Activated CD8-positive, alpha-beta T cell treated with anti-CD3 and anti-CD28 coated beads for 36 hours (primary cell): ENCODE data around the gene GALNT1. TPM values are rescaled to one million over a fixed set of nuclear protein-coding genes. Genes with fewer than 3 reads are reported as not detected.

Source experiments
- ATAC-seq: fragments of 200-7000 bp; cut with Tn5 transposase; one replicate; pipeline ENCODE4 v1.10.0; 2021; ENCODE audit warnings: mild to moderate bottlenecking, moderate library complexity
- CTCF ChIA-PET: fragments of 350-600 bp; sonication (Branson Sonifier 250); formaldehyde crosslinking; loops from one replicate; lab custom pipeline; 2021; ENCODE audit warnings: antibody characterized with exemption; lab: Charles Lee
- POLR2A ChIA-PET: fragments of 350-600 bp; sonication (Branson Sonifier 250); formaldehyde crosslinking; loops from one replicate; lab custom pipeline; 2021; ENCODE audit warnings: antibody characterized with exemption; lab: Charles Lee
- DNase-seq: peaks from one replicate; pipeline ENCODE4 v3.0.0-alpha.2; 2020
- H3K27ac Mint-ChIP-seq: one replicate; pipeline ENCODE4 v1.8.0; 2021; ENCODE audit warnings: mild to moderate bottlenecking, mixed read lengths
- H3K27me3 Mint-ChIP-seq: one replicate; pipeline ENCODE4 v1.8.0; 2021; ENCODE audit warnings: mixed read lengths
- H3K36me3 Mint-ChIP-seq: one replicate; pipeline ENCODE4 v1.8.0; 2021; ENCODE audit warnings: low read depth, mixed read lengths
- H3K4me1 Mint-ChIP-seq: one replicate; pipeline ENCODE4 v1.8.0; 2021; ENCODE audit warnings: low read depth, mixed read lengths
- H3K4me3 Mint-ChIP-seq: one replicate; pipeline ENCODE4 v1.8.0; 2021; ENCODE audit warnings: mild to moderate bottlenecking, moderate library complexity, mixed read lengths
- H3K9me3 Mint-ChIP-seq: one replicate; pipeline ENCODE4 v1.8.0; 2021; ENCODE audit warnings: mixed read lengths
- CTCF ChIP-seq: fragments of 200-600 bp; IDR thresholded peaks from one replicate; pipeline ENCODE4 v1.8.0; 2022; ENCODE audit warnings: antibody characterized with exemption, mild to moderate bottlenecking
- intact Hi-C: fragments of 100-400 bp; cut with micrococcal nuclease; formaldehyde crosslinking; loops from one replicate; pipeline ENCODE4 v1.10.0; 2022
- total RNA-seq, 2 experiments: library from RNA; stranded (reverse); gene quantifications; one replicate each; pipeline ENCODE4 v1.2.3, GENCODE V29; 2021

Gene GALNT1
- total RNA-seq, 2 experiments from 2014 or later = 38.2 to 38.8 TPM

GRCh38 chr18:35732636-35733035 is 151.1 kb downstream of the GALNT1 start:
- ATAC-seq (no peak), DNase-seq (no peak)
- H3K27ac Mint-ChIP-seq = no peak overlapping the region
- no peaks in the 10 kb centered on the region for H3K27me3 Mint-ChIP-seq
- no peak overlapping the region for H3K4me3 Mint-ChIP-seq
- H3K9me3 Mint-ChIP-seq = peaks cover 4% of the 10 kb centered on the region
- ChIA-PET CTCF (interaction anchor here (0.7 to 2.1 kb wide), 2 partner anchors 24 to 219 kb away, joined by 3 to 7 read pairs; no protein-coding TSS in a partner anchor), POLR2A (no interaction called here)
- H3K36me3 Mint-ChIP-seq = no peaks in the 10 kb centered on the region
- no peaks in the 10 kb centered on the region for H3K4me1 Mint-ChIP-seq
- TF ChIP-seq CTCF = no peak
- intact Hi-C loops = no loop called here

GRCh38 chr18:35733408-35733807 is 151.9 kb downstream of the GALNT1 start:
- H3K36me3 Mint-ChIP-seq = no peaks in the 10 kb centered on the region
- no peak overlapping the region for H3K27ac Mint-ChIP-seq
- H3K4me3 Mint-ChIP-seq = no peak overlapping the region
- ChIA-PET POLR2A (no interaction called here), CTCF (interaction anchor here (0.7 to 2.1 kb wide), 2 partner anchors 23 to 218 kb away, joined by 3 to 7 read pairs; no protein-coding TSS in a partner anchor)
- H3K9me3 Mint-ChIP-seq = peaks cover 5% of the 10 kb centered on the region
- no peaks in the 10 kb centered on the region for H3K4me1 Mint-ChIP-seq
- intact Hi-C loops = no loop called here
- DNase-seq (no peak), ATAC-seq (no peak)
- peaks cover 3% of the 10 kb centered on the region for H3K27me3 Mint-ChIP-seq
- no peak for TF ChIP-seq CTCF

DNA sequence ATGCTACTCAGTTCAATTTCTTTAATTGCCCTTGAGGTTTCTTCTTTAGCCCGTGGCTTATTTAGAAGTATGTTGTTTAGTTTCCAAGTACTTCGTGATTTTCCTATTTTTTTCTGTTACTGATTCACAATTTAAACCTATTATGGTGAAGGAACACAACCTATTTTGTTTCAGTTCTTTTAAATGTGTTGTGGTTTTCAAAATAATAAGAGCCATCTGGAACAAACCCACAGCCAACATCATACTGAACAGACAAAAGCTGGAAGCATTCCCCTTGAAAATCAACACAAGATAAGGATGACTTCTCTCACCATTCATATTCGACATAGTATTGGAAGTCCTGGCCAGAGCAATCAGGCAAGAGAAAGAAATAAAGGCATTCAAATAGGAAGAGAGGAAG is 155.2 kb downstream of the GALNT1 start:
- CTCF ChIA-PET = no interaction called here
- intact Hi-C loops = no loop called here
- Mint-ChIP-seq H3K4me1 (no peaks in the 10 kb centered on the region), H3K9me3 (peaks cover 3% of the 10 kb centered on the region), H3K36me3 (no peaks in the 10 kb centered on the region), H3K27ac (no peak overlapping the region), H3K27me3 (peaks cover 6% of the 10 kb centered on the region), H3K4me3 (no peak overlapping the region)
- TF ChIP-seq CTCF = no peak
- POLR2A ChIA-PET = no interaction called here
- no peak for DNase-seq
- no peak for ATAC-seq

- intact Hi-C loops = no loop called here
- Mint-ChIP-seq H3K27me3 (peaks cover 11% of the 10 kb centered on the region), H3K4me3 (no peak overlapping the region), H3K36me3 (no peaks in the 10 kb centered on the region), H3K9me3 (peaks cover 3% of the 10 kb centered on the region), H3K27ac (no peak overlapping the region), H3K4me1 (no peaks in the 10 kb centered on the region)
- no peak for TF ChIP-seq CTCF
- ATAC-seq (no peak), DNase-seq (no peak)
- POLR2A ChIA-PET = no interaction called here
- CTCF ChIA-PET = interaction anchor here (1.5 kb wide), 1 partner anchor 17 kb away, joined by 3 read pairs; no protein-coding TSS in a partner anchor
Observed at GRCh38 chr18:35739778-35740177, 158.2 kb downstream of the GALNT1 start.

- Mint-ChIP-seq H3K36me3 (no peaks in the 10 kb centered on the region), H3K27me3 (peaks cover 11% of the 10 kb centered on the region), H3K4me3 (no peak overlapping the region), H3K9me3 (peaks cover 4% of the 10 kb centered on the region), H3K27ac (no peak overlapping the region), H3K4me1 (no peaks in the 10 kb centered on the region)
- CTCF ChIA-PET = no interaction called here
- ATAC-seq (no peak), DNase-seq (no peak)
- POLR2A ChIA-PET = no interaction called here
- TF ChIP-seq CTCF = no peak
- intact Hi-C loops = no loop called here
Observed at GRCh38 chr18:35740656-35741055, 159.1 kb downstream of the GALNT1 start.
